HT1080 (cell line): ENCODE measurements around the gene PTPRF. TPM values are rescaled to one million over a fixed set of nuclear protein-coding genes. Genes with fewer than 3 reads are reported as not detected.
"Not testable (repeated sequence)": the region's sequence is repeated elsewhere in the genome, so short reads cannot be mapped to it uniquely, and the experiment has no call there.

Experiments used
- DNase-seq: peaks from one replicate; pipeline ENCODE4 v3.0.0-alpha.2; 2015; ENCODE audit warnings: low read depth
- total RNA-seq: library from RNA; depleted of rRNA; stranded (reverse); fragments of >200 nt; shearing (Covaris generic); gene quantifications from 2 replicates; pipeline ENCODE4 v1.2.3, GENCODE V29; 2014

Gene PTPRF
- total RNA-seq, 1 experiment from 2014 or later = 41.7 TPM

- DNase-seq = peak; percentile 39
Measured at GRCh38 chr1:43537423-43538142, 6.9 kb downstream of the PTPRF start.

- DNase-seq = no peak
Measured at GRCh38 chr1:43538143-43538487, 7.4 kb downstream of the PTPRF start.

- DNase-seq = no peak
Measured at GRCh38 chr1:43538969-43539368, 8.3 kb downstream of the PTPRF start.

- no peak for DNase-seq
Measured at GRCh38 chr1:43539726-43540434, 9.2 kb downstream of the PTPRF start.

DNA sequence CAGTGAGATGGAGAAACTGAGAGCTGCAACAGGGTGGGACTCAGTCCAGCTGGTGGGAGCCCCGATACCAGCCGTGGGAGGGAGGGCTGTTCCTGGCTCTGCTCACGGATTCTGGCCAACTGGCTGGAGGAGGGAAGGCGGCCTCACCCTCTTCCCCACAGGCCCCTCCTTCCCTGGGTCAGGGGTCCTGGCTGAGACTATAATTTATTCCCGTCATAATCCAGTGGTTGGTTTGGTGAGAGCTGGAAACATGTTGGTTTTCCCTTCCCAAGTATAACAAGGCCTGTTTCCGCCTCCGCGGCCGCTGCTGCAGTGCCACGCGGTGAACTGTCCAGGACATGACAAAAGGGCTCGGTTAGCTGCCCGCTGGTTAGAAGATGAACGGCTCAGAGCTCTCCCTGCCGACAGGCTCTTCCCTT lies 10.0 kb downstream of the PTPRF start:
- no peak for DNase-seq

- no peak for DNase-seq
Measured at GRCh38 chr1:43541141-43541540, 10.5 kb downstream of the PTPRF start.

DNA sequence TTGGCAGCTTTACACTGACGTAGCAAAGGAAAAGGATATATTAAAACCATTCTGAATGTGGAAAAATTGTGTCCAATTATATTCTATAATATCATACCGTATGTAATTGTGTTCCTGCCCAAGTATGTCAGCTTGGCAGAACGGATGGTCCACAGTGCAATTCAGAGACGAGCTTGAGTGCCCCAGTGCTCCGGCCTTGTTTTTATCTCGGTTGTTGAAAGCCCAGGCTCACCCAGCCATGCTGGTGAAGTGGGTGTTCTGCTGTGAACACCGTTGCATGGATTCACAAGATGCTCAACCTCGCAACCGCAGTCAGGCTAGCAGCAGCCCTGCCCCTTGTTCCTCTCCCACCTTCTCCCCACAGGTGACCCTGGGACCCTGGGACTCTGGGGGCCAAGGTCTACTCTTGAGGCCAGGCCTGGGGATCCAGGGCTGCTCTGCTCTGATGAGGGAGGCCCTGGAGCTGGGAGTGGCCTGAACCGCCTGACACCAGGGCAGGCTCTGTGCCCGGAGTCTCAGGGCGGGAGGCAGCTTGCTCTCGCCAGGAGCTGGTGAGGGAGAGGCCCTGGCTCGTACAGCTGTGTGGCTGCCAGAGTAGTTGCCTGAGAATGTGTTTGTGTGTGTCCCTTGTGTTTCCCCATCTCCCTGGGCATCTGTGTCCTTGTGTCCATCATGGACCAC lies 11.2 kb downstream of the PTPRF start:
- DNase-seq = no peak

DNA sequence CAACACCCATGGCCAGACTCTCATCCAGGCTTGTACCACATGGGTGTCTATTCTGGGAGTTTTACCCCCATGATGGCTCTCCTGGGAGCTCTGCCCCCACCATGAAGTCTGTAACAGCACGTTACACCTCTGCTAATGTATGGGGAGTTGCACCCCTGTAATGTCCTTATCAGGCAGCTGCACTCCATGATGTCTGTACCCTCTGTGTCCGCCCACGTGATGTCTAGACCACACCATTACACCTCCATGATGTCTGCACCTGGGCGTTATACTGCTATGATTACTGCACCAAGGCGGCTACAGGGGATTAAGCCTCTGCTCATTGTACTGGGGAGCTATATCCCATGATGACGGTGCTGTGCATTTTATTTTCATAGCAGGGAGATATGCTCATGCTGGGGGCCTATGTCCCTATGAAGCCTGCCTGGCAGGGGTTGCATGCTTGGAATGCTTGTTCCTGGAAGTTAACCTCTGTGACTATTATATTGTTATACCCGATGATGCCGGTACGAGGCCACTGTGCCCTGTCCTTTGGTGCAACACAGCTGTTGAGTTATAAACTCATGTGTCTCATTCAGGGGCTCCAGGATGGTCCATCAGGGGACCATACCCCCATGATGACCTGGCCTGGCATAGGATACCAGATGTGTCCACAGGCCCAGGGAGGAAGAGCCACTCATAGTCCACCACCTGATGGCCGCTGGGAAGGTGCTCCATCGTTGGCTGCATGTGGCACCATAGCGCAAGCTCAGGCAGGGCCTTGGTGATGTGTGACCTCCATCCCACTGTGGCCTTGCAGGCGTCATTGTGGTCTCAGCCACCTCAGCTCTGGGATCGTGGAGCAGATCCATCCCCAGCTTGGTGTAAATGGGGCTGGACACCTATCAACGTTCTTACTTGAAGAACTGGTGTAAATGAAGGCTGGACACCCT lies 12.1 kb downstream of the PTPRF start:
- no peak for DNase-seq

- DNase-seq = no peak
Measured at GRCh38 chr1:43543567-43543966, 12.9 kb downstream of the PTPRF start.

GRCh38 chr1:43545339-43545694 lies 14.6 kb downstream of the PTPRF start:
- no peak for DNase-seq

- DNase-seq = no peak
Measured at GRCh38 chr1:43545695-43546387, 15.2 kb downstream of the PTPRF start.

DNA sequence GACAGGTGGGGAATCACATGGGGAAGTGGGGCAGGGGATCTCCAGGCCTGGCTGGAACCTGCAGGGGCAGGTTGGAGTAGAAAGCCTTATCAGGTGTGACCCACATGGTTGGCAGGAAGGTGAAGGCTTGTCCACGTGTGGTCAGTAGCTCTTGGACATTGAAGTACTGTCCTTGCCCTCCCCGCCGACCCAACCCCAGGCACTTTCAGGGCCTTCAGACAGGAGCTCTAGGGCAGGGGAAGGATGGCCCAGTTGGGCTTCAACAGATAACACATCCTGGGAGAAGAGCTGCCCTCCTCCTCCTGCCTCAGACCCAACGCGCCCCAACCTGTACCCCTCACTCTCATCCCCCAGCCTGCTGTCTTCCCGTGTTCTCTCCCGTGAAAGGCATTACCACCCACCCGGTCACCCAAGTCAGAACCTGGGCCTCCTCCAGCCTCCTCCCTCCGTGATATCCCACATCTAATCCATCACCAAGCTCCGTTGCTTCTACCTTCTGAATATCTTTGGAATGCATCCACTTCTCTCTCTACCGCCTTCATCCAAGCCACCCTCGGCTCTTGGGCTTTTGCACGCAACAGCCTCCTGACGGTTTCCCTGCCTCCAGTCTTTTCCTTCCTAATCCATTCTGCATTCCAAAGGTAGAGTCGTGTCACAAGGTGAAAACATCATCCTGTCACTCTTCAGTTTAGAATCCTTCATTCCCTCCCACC lies 15.9 kb downstream of the PTPRF start:
- no peak for DNase-seq

DNA sequence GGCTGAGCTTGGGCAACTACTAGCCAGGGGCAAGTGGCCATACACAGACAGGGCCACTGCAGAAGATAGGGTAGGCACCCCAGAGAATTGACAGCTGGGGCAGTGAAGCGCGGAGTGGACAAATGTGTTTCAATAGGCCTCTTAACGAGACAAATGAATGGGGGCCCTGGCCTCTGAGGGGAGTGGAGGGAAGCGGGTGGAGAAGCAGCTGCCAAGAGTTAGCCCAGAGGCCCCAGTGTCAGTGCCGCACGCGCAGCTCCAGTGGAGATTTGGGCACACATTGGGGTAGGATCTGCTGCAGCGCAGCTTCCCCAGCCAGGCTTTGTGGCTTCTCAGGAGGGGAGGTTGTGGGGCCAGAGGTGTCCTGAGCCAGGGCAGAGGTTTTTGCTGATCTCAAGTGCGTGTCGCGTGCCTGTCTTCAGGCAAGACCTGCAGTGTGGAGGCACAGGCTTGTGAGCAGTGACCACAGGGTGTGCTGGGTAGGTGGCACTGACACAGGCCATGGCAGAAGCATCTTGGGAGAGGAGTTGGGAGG lies 16.9 kb downstream of the PTPRF start:
- DNase-seq = no peak

DNA sequence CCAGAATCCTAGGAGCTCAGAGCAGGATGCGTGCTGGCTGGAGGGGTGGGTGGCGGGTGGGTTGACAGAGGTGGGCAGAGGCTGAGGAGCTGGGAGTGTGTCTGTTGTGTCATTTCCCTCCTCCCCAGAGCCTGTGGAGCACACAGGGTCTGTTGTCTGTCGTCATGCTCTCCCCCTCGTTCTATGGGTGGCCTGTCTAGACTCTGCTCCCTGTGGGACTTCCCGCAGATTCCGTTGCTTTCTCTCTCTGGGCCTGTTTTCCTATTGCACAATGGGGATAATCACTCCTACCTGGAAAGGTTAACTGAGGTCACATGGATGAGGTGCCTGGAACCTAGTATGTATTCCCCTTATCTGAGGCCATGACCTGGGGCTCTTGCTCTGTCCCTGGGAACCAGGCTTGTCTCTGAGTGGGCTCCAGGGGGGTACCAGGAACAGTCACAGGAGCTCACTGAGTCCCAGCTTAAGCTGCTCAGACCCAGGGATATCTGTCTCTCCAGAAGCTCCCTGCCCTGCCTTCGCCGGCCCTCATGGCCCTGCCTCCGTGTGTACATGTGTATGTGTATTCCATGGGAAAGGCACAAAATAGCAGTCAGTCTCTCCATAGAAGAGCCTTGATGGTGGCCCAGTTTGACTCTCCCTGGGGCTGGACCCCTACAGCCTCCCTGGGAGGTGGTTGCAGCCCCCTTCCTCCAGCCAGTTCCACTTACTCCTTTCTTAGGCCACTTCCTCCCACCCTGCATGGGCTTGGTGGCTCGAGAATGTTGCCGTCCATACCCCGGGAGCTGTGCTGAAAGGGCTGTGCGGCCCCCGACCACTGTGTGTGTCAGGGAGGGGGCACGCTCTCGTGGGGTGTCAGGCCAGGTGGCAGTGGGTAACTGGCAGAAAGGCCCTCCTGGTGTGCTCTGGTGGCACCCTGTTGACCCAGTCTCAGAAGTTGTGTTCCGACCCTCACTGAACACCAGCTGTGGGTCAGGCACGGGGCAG lies 17.9 kb downstream of the PTPRF start:
- DNase-seq = no peak

DNA sequence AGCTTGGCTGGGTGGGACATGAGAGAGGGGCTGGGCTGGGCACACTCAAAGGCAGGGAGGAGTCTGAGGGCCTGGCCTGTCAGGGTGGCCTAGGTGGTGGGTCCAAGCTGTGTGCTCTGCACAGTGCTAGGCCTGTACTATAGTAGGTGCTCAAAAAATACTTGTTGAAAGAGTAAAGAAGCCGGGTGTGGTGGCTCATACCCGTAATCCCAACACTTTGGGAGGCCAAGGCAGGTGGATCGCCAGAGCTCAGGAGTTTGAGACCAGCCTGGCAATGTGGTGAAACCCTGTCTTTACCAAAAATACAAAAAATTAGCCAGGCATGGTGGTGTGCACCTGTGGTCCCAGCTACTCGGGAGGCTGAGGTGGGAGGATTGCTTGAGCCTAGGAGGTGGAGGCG lies 18.7 kb downstream of the PTPRF start:
- not testable (repeated sequence) for DNase-seq

GRCh38 chr1:43549921-43550597 lies 19.4 kb downstream of the PTPRF start:
- DNase-seq = no peak

DNA sequence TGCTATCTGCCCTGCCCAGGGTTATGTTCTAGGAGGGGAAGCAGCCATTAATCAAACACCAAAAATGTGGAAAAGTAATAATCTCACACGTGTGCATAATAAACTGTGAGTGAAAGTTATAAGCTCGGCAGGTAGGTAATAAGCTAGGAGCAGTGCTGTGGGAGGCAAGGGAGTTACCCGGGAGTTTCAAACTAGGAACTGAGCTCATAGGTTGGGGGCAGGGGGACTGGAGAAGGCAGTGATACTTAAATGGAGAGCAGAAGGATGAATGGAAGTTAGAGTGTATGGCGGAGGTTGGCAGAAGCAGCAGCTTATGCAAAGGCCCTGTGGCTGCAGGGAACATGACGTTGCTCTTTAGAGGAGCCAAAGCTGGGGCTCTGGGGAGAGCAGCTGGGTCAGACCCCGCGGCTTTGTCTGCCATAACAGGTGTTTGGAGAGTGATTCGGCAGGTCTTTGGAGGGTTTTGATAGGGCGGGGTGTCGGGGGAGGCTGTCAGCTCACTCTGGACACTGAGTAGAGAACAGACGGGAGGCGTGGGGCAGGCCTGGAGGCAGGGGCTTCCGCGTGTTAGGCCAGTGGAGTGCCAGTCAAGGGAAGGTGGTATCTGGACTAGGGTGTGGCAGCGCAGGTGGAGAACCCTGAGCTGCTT lies 20.0 kb downstream of the PTPRF start:
- DNase-seq = no peak
